CD14-positive monocyte (primary cell): ENCODE data around the gene CSNK1E. TPM values are rescaled to one million over a fixed set of nuclear protein-coding genes. Genes with fewer than 3 reads are reported as not detected.

Experiments used
- DNase-seq, 3 donors: peaks; one replicate each; pipeline ENCODE4 v3.0.0-alpha.2; 2011 to 2022
- H2AFZ ChIP-seq: 2 replicates; pipeline ENCODE4 v1.6.0; 2012; ENCODE audit warnings: mild to moderate bottlenecking, low read depth, low read length, inconsistent platforms; ENCODE audit not compliant: insufficient read depth, poor library complexity, severe bottlenecking
- H3K27ac ChIP-seq, 2 donors: 1 replicate in 1 of 2; 2 replicates in 1 of 2; pipeline ENCODE4 v1.5.1; 2012 to 2013; ENCODE audit warnings: low read length in 2 of 2, control low read depth in 1 of 2, inconsistent platforms in 1 of 2, low read depth in 1 of 2, mild to moderate bottlenecking in 1 of 2
- H3K27me3 ChIP-seq, 2 donors: one replicate each; pipeline versions ENCODE4 v1.6.0 to v1.6.1; 2011 to 2013; ENCODE audit warnings: low read length in 2 of 2; ENCODE audit not compliant: control insufficient read depth in 2 of 2, insufficient read depth in 2 of 2
- H3K36me3 ChIP-seq, 2 donors: replicated peaks in 1 of 2; 1 replicate in 1 of 2; 2 replicates in 1 of 2; pipeline versions ENCODE4 v1.5.1 to v1.6.1; 2012 to 2013; ENCODE audit warnings: low read length in 2 of 2, control low read depth in 1 of 2, inconsistent platforms in 1 of 2, mild to moderate bottlenecking in 1 of 2; ENCODE audit not compliant: insufficient read depth in 2 of 2, control insufficient read depth in 1 of 2
- H3K4me1 ChIP-seq, 2 donors: 1 replicate in 1 of 2; 2 replicates in 1 of 2; pipeline versions ENCODE4 v1.5.1 to v1.6.1; 2012 to 2013; ENCODE audit warnings: low read length in 2 of 2, control low read depth in 1 of 2, inconsistent platforms in 1 of 2, mild to moderate bottlenecking in 1 of 2, moderate library complexity in 1 of 2; ENCODE audit not compliant: insufficient read depth in 2 of 2, control insufficient read depth in 1 of 2
- H3K4me2 ChIP-seq: replicated peaks from 2 replicates; pipeline ENCODE3; 2012; ENCODE audit warnings: low read length, moderate library complexity, mild to moderate bottlenecking; ENCODE audit not compliant: poor library complexity, severe bottlenecking; ENCODE audit errors: extremely low read depth
- H3K4me3 ChIP-seq, 3 experiments: fragments of 200-600 bp in 1 of 3; sonication (generic) in 1 of 3; replicated peaks in 1 of 3; 1 replicate in 2 of 3; 2 replicates in 1 of 3; pipeline ENCODE4 v1.5.1; 2011 to 2013; ENCODE audit warnings: low read length in 3 of 3, mild to moderate bottlenecking in 3 of 3, control low read depth in 2 of 3, low read depth in 2 of 3, inconsistent platforms in 1 of 3, moderate library complexity in 1 of 3
- H3K79me2 ChIP-seq: 2 replicates; pipeline ENCODE4 v1.6.0; 2012; ENCODE audit warnings: mild to moderate bottlenecking, control low read depth, inconsistent platforms, low read length, moderate library complexity; ENCODE audit not compliant: insufficient read depth
- H3K9ac ChIP-seq: 2 replicates; pipeline ENCODE4 v1.6.0; 2017; ENCODE audit warnings: low read length, mild to moderate bottlenecking; ENCODE audit not compliant: insufficient read depth, poor library complexity, severe bottlenecking
- H3K9me3 ChIP-seq, 2 donors: replicated peaks in 1 of 2; 1 replicate in 1 of 2; 2 replicates in 1 of 2; pipeline versions ENCODE4 v1.5.1 to v1.6.1; 2012 to 2013; ENCODE audit warnings: low read length in 2 of 2, control low read depth in 1 of 2; ENCODE audit not compliant: control insufficient read depth in 1 of 2, insufficient read depth in 1 of 2
- H4K20me1 ChIP-seq: 2 replicates; pipeline ENCODE4 v1.6.0; 2012; ENCODE audit warnings: mild to moderate bottlenecking, low read length, control low read depth, moderate library complexity; ENCODE audit not compliant: insufficient read depth
- H3K27ac Mint-ChIP-seq, 7 donors: one replicate each; pipeline ENCODE4 v1.8.0; 2020; ENCODE audit warnings: mild to moderate bottlenecking in 7 of 7, mixed read lengths in 7 of 7, moderate library complexity in 6 of 7, inconsistent platforms in 2 of 7
- H3K27me3 Mint-ChIP-seq, 3 donors: one replicate each; pipeline ENCODE4 v1.8.0; 2021 to 2022; ENCODE audit warnings: low read depth in 3 of 3, mild to moderate bottlenecking in 3 of 3, mixed read lengths in 3 of 3, moderate library complexity in 3 of 3, inconsistent platforms in 1 of 3
- H3K36me3 Mint-ChIP-seq, 2 donors: one replicate each; pipeline ENCODE4 v1.8.0; 2020; ENCODE audit warnings: mixed read lengths in 2 of 2, inconsistent platforms in 1 of 2, mild to moderate bottlenecking in 1 of 2
- H3K4me1 Mint-ChIP-seq: one replicate; pipeline ENCODE4 v1.8.0; 2020; ENCODE audit warnings: mild to moderate bottlenecking, mixed read lengths
- H3K4me3 Mint-ChIP-seq, 2 donors: one replicate each; pipeline ENCODE4 v1.8.0; 2020; ENCODE audit warnings: mild to moderate bottlenecking in 2 of 2, mixed read lengths in 2 of 2, moderate library complexity in 1 of 2
- H3K9me3 Mint-ChIP-seq, 7 donors: one replicate each; pipeline ENCODE4 v1.8.0; 2020 to 2022; ENCODE audit warnings: mixed read lengths in 7 of 7, mild to moderate bottlenecking in 6 of 7, moderate library complexity in 6 of 7, inconsistent platforms in 2 of 7
- CTCF ChIP-seq: fragments of 200-600 bp; IDR thresholded peaks from one replicate; pipeline ENCODE4 v1.8.0; 2022; ENCODE audit warnings: antibody characterized with exemption, mild to moderate bottlenecking
- WGBS: methylation state at CpG from one replicate; pipeline ENCODE4 v1.1.5; 2013; ENCODE audit warnings: missing lambda C conversion rate; ENCODE audit not compliant: insufficient coverage; 5-methylcytosine and 5-hydroxymethylcytosine counted together
- intact Hi-C, 2 donors: fragments of 100-400 bp; cut with micrococcal nuclease; formaldehyde crosslinking; loops; one replicate each; pipeline versions ENCODE4 v1.15.0 to v1.15.1; 2023
- polyA plus RNA-seq, 3 donors: library from polyadenylated mRNA; depleted of rRNA in 1 of 3; unstranded in 2 of 3; stranded (reverse) in 1 of 3; fragments of 300-500 nt in 2 of 3; fragments of >200 nt in 1 of 3; fragmentation: Illumina TruSeq in 2 of 3; gene quantifications; 1 replicate in 2 of 3; 2 replicates in 1 of 3; pipeline ENCODE4 v1.2.3, GENCODE V29; 2012 to 2021
- small RNA-seq: library from RNA; depleted of rRNA; stranded (forward); fragments of <200 nt; gene quantifications from one replicate; pipeline ENCODE3, GENCODE V24; 2012; ENCODE audit warnings: low read depth; ENCODE audit not compliant: insufficient read length

CSNK1E gene
- polyA plus RNA-seq, 3 donors = 1.9 to 44.7 (median 3.1) TPM

GRCh38 chr22:38240734-38241252, 76.4 kb downstream of the CSNK1E start:
- DNase-seq = no peak
- no peaks in the 10 kb centered on the region for H3K9me3 ChIP-seq
- Mint-ChIP-seq H3K27ac (peak overlapping the region in 1 of 7 donors; percentile 38), H3K4me1 (peaks cover 3% of the 10 kb centered on the region), H3K36me3 (peaks cover 58 to 74% of the 10 kb centered on the region in 2 donors), H3K9me3 (peaks cover 0 to 2% (median 0%) of the 10 kb centered on the region in 7 donors), H3K4me3 (no peak overlapping the region), H3K27me3 (peaks cover 0 to 3% (median 0%) of the 10 kb centered on the region in 3 donors)
- no peaks in the 10 kb centered on the region for H3K79me2 ChIP-seq
- H3K4me3 ChIP-seq = no peak overlapping the region
- WGBS = 32% methylated on average over 4 of the region's 6 CpGs
- H3K4me2 ChIP-seq = no peak overlapping the region
- no peak overlapping the region for H3K27ac ChIP-seq
- H4K20me1 ChIP-seq = no peaks in the 10 kb centered on the region
- no peaks in the 10 kb centered on the region for H3K4me1 ChIP-seq
- H3K9ac ChIP-seq = no peak overlapping the region
- no peak overlapping the region for H2AFZ ChIP-seq
- H3K27me3 ChIP-seq = no peaks in the 10 kb centered on the region
- H3K36me3 ChIP-seq = peaks cover 15 to 57% of the 10 kb centered on the region in 2 donors
- no peak for TF ChIP-seq CTCF
- intact Hi-C loops = no loop called here

Small RNA genes within 50 kb of the gene (small RNA-seq; reads per million reads assigned to genes)
- not detected for gene RF00017

Other genes starting within 250 kb of the CSNK1E start
- not detected for gene SLC16A8, start 233.2 kb downstream of the CSNK1E start, polyA plus RNA-seq
- gene BAIAP2L2, start 206.7 kb downstream of the CSNK1E start, polyA plus RNA-seq = under 1 TPM in 1 of 3 donors, not detected in 2; 0.11 TPM
- gene PLA2G6, start 135.6 kb downstream of the CSNK1E start, polyA plus RNA-seq = 1 to 10 TPM in 1 of 3 donors, under 1 TPM in 2; 0.43 to 8.3 (median 0.62) TPM
- gene MAFF, start 115.4 kb downstream of the CSNK1E start, polyA plus RNA-seq = 10 to 100 TPM in 1 of 3 donors, 1 to 10 TPM in 2; 1.5 to 67.3 (median 2.0) TPM
- 10 to 100 TPM in 2 of 3 donors, 1 to 10 TPM in 1; 7.4 to 17.7 (median 10.6) TPM for gene TMEM184B, start 44.4 kb downstream of the CSNK1E start, polyA plus RNA-seq
- not detected for gene KCNJ4, start 137.8 kb upstream of the CSNK1E start, polyA plus RNA-seq
- gene KDELR3, start 150.7 kb upstream of the CSNK1E start, polyA plus RNA-seq = not detected
- 100 to 1,000 TPM in 1 of 3 donors, 10 to 100 TPM in 2; 31.4 to 434 (median 36.3) TPM for gene DDX17, start 188.9 kb upstream of the CSNK1E start, polyA plus RNA-seq